Nephron progenitor cell (in vitro differentiated cells): Measurements from ENCODE around the gene GPAT3.
"Not testable (repeated sequence)": the region's sequence is repeated elsewhere in the genome, so short reads cannot be mapped to it uniquely, and the experiment has no call there.

ENCODE experiments used
- DNase-seq: peaks from one replicate; pipeline ENCODE4 v3.0.0; 2021
- H3K27ac Mint-ChIP-seq: 2 replicates; pipeline ENCODE4 v1.8.0; 2021; ENCODE audit warnings: mild to moderate bottlenecking, moderate library complexity, mixed read lengths
- H3K27me3 Mint-ChIP-seq: 2 replicates; pipeline ENCODE4 v1.8.0; 2021; ENCODE audit warnings: mild to moderate bottlenecking, low read depth, mixed read lengths; ENCODE audit not compliant: poor library complexity
- H3K36me3 Mint-ChIP-seq: 2 replicates; pipeline ENCODE4 v1.8.0; 2021; ENCODE audit warnings: low read depth, mixed read lengths
- H3K4me1 Mint-ChIP-seq: 2 replicates; pipeline ENCODE4 v1.8.0; 2021; ENCODE audit warnings: mixed read lengths
- H3K4me3 Mint-ChIP-seq: 2 replicates; pipeline ENCODE4 v1.8.0; 2021; ENCODE audit warnings: mild to moderate bottlenecking, moderate library complexity, mixed read lengths
- H3K9me3 Mint-ChIP-seq: 2 replicates; pipeline ENCODE4 v1.8.0; 2021; ENCODE audit warnings: mild to moderate bottlenecking, moderate library complexity, mixed read lengths
- TF ChIP-seq, protein P1 (sequence below): fragments of 200-600 bp; sonication (generic); IDR thresholded peaks from 2 replicates; pipeline ENCODE4 v1.5.0; 2021; ENCODE audit warnings: antibody characterized with exemption

Gene GPAT3

DNA sequence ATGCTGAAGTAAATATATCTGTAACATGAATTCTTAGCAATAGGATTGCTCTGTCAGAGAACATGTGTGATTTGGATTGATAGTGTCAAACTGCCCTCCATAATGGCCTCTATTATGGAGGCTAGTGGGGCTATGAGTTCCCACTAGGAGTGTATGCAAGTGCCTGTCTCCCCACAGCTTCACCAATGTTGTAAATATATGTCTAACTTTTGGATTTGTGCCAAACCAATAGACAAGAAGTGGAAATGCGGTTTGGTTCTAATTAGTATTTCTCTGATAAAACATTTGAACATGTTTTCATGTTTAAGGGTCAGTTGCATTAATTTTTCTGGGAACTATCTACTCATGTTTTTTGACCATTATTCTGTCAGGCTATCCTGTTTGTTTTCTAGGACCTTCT is 28.1 kb downstream of the GPAT3 start:
- H3K4me1 Mint-ChIP-seq, result no peaks in the 10 kb centered on the region
- H3K27ac Mint-ChIP-seq, result no peak overlapping the region
- no peak for DNase-seq
- no peak overlapping the region for H3K4me3 Mint-ChIP-seq
- TF ChIP-seq, protein P1, sequence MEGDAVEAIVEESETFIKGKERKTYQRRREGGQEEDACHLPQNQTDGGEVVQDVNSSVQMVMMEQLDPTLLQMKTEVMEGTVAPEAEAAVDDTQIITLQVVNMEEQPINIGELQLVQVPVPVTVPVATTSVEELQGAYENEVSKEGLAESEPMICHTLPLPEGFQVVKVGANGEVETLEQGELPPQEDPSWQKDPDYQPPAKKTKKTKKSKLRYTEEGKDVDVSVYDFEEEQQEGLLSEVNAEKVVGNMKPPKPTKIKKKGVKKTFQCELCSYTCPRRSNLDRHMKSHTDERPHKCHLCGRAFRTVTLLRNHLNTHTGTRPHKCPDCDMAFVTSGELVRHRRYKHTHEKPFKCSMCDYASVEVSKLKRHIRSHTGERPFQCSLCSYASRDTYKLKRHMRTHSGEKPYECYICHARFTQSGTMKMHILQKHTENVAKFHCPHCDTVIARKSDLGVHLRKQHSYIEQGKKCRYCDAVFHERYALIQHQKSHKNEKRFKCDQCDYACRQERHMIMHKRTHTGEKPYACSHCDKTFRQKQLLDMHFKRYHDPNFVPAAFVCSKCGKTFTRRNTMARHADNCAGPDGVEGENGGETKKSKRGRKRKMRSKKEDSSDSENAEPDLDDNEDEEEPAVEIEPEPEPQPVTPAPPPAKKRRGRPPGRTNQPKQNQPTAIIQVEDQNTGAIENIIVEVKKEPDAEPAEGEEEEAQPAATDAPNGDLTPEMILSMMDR, result no peak
- H3K27me3 Mint-ChIP-seq, result peaks cover 4% of the 10 kb centered on the region
- H3K36me3 Mint-ChIP-seq, result no peaks in the 10 kb centered on the region
- H3K9me3 Mint-ChIP-seq, result no peaks in the 10 kb centered on the region

DNA sequence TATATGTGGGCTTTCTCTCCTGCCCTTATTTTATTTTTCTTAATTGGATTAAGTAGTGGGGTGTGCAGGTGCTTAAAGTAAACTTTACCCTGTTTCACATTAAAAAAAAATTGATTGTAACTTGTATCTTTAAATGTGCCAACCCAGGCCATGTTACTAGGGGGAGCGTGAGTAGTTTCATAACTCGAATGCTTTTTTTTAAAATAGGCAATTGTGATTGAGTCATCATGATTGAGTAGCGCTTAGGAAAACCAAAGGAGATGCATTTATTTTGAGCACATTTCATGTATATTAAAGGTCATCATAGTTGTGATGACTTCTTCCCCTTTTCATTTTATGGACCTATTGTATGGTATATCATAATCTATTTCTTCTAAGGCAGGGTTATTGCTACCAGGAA is 32.2 kb downstream of the GPAT3 start:
- Mint-ChIP-seq H3K4me3 (no peak overlapping the region), H3K9me3 (no peaks in the 10 kb centered on the region), H3K27me3 (peaks cover 4% of the 10 kb centered on the region), H3K4me1 (no peaks in the 10 kb centered on the region), H3K36me3 (no peaks in the 10 kb centered on the region), H3K27ac (no peak overlapping the region)
- TF ChIP-seq, protein P1, result no peak
- DNase-seq, result no peak

DNA sequence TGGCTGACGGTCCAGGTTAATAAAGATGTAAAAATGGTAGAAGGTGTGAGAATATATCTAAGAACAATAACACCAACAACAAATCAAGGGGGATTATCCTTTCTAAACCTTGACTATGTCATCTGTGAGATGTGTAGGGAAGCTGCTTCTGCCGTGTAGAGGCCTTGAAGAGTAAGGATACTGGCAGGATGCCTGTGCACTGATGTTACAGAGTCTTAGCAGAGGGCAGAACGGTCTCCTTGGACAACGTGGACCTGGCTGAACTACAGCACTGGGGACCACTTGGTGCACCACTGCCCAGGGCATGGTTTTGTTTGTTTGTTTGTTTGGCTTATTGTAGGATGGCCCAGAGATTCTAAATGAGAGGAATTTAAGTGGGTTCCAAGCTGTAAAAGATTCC is 33.5 kb downstream of the GPAT3 start:
- no peaks in the 10 kb centered on the region for H3K36me3 Mint-ChIP-seq
- H3K9me3 Mint-ChIP-seq, result no peaks in the 10 kb centered on the region
- H3K4me1 Mint-ChIP-seq, result peaks cover 11% of the 10 kb centered on the region
- peaks cover 3% of the 10 kb centered on the region for H3K27me3 Mint-ChIP-seq
- DNase-seq, result no peak
- TF ChIP-seq, protein P1, result no peak
- H3K4me3 Mint-ChIP-seq, result no peak overlapping the region
- H3K27ac Mint-ChIP-seq, result no peak overlapping the region

DNA sequence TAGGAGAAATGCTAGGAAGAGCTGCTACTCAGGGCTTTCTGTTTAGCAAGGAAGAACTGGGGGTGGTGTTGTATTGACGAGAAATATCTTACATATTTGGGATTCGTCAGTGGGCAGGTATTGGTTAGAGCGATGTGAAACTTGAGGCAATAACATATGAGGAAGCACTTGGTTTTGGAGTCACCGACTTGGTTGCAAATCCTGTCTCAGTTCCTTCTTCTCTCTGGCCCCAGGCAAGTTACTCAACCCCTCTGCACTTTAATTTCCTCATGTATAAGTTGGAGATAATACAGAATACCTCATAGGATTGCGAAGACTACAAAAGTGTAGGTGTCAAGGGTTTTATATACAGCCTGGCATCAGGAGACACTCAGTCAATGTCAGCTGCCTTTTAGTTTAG is 34.1 kb downstream of the GPAT3 start:
- Mint-ChIP-seq H3K4me3 (no peak overlapping the region), H3K4me1 (peaks cover 12% of the 10 kb centered on the region), H3K27me3 (peaks cover 3% of the 10 kb centered on the region), H3K27ac (no peak overlapping the region), H3K9me3 (no peaks in the 10 kb centered on the region), H3K36me3 (no peaks in the 10 kb centered on the region)
- TF ChIP-seq, protein P1, result no peak
- DNase-seq, result no peak

DNA sequence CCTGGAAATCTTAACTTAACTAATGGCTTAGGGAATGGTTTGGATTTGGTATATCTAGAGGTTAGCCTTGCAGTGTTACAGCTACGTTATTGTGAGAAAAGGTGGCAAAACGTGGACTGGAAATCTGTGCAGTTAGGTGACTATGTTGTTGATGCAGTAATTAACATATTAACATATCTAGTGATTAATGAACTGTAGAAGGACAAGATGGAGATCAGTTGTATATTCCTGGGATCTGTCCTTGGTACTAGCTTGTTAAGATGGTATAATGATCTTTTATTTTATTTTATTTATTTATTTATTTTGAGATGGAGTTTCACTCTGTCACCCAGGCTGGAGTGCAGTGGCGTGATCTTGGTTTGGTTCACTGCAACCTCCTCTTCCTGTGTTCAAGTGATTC is 36.9 kb downstream of the GPAT3 start:
- Mint-ChIP-seq H3K27me3 (peaks cover 3% of the 10 kb centered on the region), H3K4me1 (peaks cover 12% of the 10 kb centered on the region), H3K36me3 (peaks cover 6% of the 10 kb centered on the region), H3K9me3 (no peaks in the 10 kb centered on the region), H3K27ac (no peak overlapping the region), H3K4me3 (no peak overlapping the region)
- no peak for DNase-seq
- TF ChIP-seq, protein P1, result no peak

DNA sequence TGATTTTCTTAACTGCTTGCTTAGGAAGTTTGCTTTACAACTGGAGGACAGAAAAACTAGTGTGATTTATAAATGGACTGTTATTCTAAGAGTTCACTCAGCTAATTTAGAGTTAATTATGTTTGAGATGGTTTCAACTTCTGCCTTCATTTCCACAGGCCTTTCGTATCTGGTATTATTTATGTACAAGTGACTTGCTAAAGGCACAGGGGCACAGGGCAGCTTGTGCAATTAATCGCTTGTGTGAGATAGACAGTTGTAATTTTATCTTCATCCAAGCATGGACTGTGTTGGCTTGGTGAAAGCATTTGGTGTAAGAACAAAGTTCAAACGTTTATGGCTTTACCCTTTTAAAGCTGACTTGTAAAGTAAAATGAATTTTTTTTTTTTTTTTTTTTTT is 38.3 kb downstream of the GPAT3 start:
- Mint-ChIP-seq H3K27ac (peak overlapping the region; percentile 76), H3K27me3 (peaks cover 3% of the 10 kb centered on the region), H3K9me3 (no peaks in the 10 kb centered on the region), H3K4me3 (no peak overlapping the region), H3K4me1 (peaks cover 12% of the 10 kb centered on the region), H3K36me3 (peaks cover 6% of the 10 kb centered on the region)
- peak; percentile 11 for DNase-seq
- TF ChIP-seq, protein P1, result no peak

DNA sequence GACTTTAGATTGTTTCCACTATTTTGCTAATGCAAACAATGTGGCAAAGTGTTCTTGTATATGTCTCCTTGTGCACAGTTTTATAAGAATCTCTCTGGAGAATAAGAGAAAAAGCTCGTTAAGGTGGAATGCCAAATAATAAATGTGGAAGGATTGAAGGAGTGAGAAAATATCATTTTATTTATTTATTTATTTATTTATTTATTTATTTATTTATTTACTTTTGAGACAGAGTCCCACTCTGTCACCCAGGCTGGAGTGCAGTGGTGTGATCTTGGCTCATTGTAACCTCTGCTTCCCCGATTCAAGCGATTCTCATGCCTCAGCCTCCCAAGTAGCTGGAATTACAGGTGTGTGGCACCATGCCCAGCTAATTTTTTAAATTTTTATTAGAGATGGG is 40.3 kb downstream of the GPAT3 start:
- DNase-seq, H3K27ac Mint-ChIP-seq, H3K9me3 Mint-ChIP-seq, H3K27me3 Mint-ChIP-seq, H3K36me3 Mint-ChIP-seq, H3K4me3 Mint-ChIP-seq: not testable (repeated sequence)
- H3K4me1 Mint-ChIP-seq, result peaks cover 12% of the 10 kb centered on the region
